ENCODE measurements around the gene GGCX. TPM values are rescaled to one million over a fixed set of nuclear protein-coding genes. Genes with fewer than 3 reads are reported as not detected.

GGCX gene
- total and polyA plus RNA-seq, 2 of the 13 experiments (the other 11 are each of a cell fraction or from before 2014, with no cell fraction given) = 72.5 to 103 TPM

- no peak for TF ChIP-seq ZNF367 (CRISPR knock-in tag; IDR thresholded peaks at IDR 0.05; ENCODE audit: borderline replicate concordance)
- no peak for TF ChIP-seq ZSCAN22 (CRISPR knock-in tag; IDR thresholded peaks at IDR 0.05)
- TF ChIP-seq CHD4 (IDR thresholded peaks at IDR 0.05; ENCODE audit: borderline replicate concordance, low read length) = no peak
- TF ChIP-seq SIN3A (IDR thresholded peaks at IDR 0.05; ENCODE audit: borderline replicate concordance, low read depth, low read length) = peak; percentile 85; the same call in 1 of the 2 replicates
- no peak for TF ChIP-seq ZFP82 (CRISPR knock-in tag; IDR thresholded peaks at IDR 0.05; ENCODE audit: borderline replicate concordance)
- TF ChIP-seq ZNF256 (CRISPR knock-in tag; conservative IDR thresholded peaks at IDR 0.05) = no peak
- no peak for TF ChIP-seq SP140L (CRISPR knock-in tag; IDR thresholded peaks at IDR 0.05; ENCODE audit: borderline replicate concordance)
- TF ChIP-seq ZBTB26 (CRISPR knock-in tag; IDR thresholded peaks at IDR 0.05; ENCODE audit: borderline replicate concordance) = 0 out of 2 replicates have a peak, but pooled peaks have one; percentile 20
- TF ChIP-seq ZNF18 (CRISPR knock-in tag; IDR thresholded peaks at IDR 0.05; ENCODE audit: insufficient replicate concordance) = no peak
- no peak for TF ChIP-seq ZNF614 (CRISPR knock-in tag; IDR thresholded peaks at IDR 0.05; ENCODE audit: borderline replicate concordance)
- no peak for TF ChIP-seq ZNF550 (CRISPR knock-in tag; IDR thresholded peaks at IDR 0.05; ENCODE audit: borderline replicate concordance)
- TF ChIP-seq RBFOX2 (IDR thresholded peaks at IDR 0.05; ENCODE audit: low read depth, low read length) = peak; percentile 47; the same call in 1 of the 2 replicates
- TF ChIP-seq PCBP1 (IDR thresholded peaks at IDR 0.05; ENCODE audit: borderline replicate concordance, low read depth, low read length) = 0 out of 2 replicates have a peak, but pooled peaks have one; percentile 35
- TF ChIP-seq, protein P1, sequence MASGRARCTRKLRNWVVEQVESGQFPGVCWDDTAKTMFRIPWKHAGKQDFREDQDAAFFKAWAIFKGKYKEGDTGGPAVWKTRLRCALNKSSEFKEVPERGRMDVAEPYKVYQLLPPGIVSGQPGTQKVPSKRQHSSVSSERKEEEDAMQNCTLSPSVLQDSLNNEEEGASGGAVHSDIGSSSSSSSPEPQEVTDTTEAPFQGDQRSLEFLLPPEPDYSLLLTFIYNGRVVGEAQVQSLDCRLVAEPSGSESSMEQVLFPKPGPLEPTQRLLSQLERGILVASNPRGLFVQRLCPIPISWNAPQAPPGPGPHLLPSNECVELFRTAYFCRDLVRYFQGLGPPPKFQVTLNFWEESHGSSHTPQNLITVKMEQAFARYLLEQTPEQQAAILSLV (CRISPR knock-in tag; IDR thresholded peaks at IDR 0.05; ENCODE audit: borderline replicate concordance) = no peak
- TF ChIP-seq, protein P2, sequence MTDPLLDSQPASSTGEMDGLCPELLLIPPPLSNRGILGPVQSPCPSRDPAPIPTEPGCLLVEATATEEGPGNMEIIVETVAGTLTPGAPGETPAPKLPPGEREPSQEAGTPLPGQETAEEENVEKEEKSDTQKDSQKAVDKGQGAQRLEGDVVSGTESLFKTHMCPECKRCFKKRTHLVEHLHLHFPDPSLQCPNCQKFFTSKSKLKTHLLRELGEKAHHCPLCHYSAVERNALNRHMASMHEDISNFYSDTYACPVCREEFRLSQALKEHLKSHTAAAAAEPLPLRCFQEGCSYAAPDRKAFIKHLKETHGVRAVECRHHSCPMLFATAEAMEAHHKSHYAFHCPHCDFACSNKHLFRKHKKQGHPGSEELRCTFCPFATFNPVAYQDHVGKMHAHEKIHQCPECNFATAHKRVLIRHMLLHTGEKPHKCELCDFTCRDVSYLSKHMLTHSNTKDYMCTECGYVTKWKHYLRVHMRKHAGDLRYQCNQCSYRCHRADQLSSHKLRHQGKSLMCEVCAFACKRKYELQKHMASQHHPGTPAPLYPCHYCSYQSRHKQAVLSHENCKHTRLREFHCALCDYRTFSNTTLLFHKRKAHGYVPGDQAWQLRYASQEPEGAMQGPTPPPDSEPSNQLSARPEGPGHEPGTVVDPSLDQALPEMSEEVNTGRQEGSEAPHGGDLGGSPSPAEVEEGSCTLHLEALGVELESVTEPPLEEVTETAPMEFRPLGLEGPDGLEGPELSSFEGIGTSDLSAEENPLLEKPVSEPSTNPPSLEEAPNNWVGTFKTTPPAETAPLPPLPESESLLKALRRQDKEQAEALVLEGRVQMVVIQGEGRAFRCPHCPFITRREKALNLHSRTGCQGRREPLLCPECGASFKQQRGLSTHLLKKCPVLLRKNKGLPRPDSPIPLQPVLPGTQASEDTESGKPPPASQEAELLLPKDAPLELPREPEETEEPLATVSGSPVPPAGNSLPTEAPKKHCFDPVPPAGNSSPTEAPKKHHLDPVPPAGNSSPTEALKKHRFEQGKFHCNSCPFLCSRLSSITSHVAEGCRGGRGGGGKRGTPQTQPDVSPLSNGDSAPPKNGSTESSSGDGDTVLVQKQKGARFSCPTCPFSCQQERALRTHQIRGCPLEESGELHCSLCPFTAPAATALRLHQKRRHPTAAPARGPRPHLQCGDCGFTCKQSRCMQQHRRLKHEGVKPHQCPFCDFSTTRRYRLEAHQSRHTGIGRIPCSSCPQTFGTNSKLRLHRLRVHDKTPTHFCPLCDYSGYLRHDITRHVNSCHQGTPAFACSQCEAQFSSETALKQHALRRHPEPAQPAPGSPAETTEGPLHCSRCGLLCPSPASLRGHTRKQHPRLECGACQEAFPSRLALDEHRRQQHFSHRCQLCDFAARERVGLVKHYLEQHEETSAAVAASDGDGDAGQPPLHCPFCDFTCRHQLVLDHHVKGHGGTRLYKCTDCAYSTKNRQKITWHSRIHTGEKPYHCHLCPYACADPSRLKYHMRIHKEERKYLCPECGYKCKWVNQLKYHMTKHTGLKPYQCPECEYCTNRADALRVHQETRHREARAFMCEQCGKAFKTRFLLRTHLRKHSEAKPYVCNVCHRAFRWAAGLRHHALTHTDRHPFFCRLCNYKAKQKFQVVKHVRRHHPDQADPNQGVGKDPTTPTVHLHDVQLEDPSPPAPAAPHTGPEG (CRISPR knock-in tag; IDR thresholded peaks at IDR 0.05) = no peak; the same call in 1 of the 2 replicates
- TF ChIP-seq HNF4G (IDR thresholded peaks at IDR 0.05; ENCODE audit: borderline replicate concordance, low read depth, low read length) = no peak
- TF ChIP-seq HNF4G (CRISPR knock-in tag; IDR thresholded peaks at IDR 0.05; ENCODE audit: borderline replicate concordance, low read depth) = no peak
- no peak for TF ChIP-seq ZNF263 (CRISPR knock-in tag; IDR thresholded peaks at IDR 0.05)
- peak; percentile 94 for TF ChIP-seq ZEB1 (IDR thresholded peaks at IDR 0.05; ENCODE audit: insufficient replicate concordance, low read depth)
Observed at GRCh38 chr2:85577386-85578242, 16.3 kb upstream of the GGCX start, which contains the start of gene VAMP8 (continued).

Measured in HepG2 (cell line).